WTC11 (cell line): ENCODE measurements around the gene TRIM51. TPM values are rescaled to one million over a fixed set of nuclear protein-coding genes. Genes with fewer than 3 reads are reported as not detected.

Source experiments
- ATAC-seq: fragments of 200-7000 bp; cut with Tn5 transposase; 2 replicates; pipeline ENCODE4 v1.10.0; 2021; ENCODE audit warnings: mild to moderate bottlenecking, moderate library complexity
- CTCF ChIA-PET: fragments of 300-600 bp; sonication (Branson Sonifier 250); formaldehyde crosslinking; loops from one replicate; lab custom pipeline; 2021; ENCODE audit warnings: antibody characterized with exemption; lab: Charles Lee
- POLR2A ChIA-PET: fragments of 350-600 bp; sonication (Branson Sonifier 250); formaldehyde crosslinking; loops from one replicate; lab custom pipeline; 2021; ENCODE audit warnings: antibody characterized with exemption; lab: Charles Lee
- DNase-seq: peaks from one replicate; pipeline ENCODE4 v3.0.0; 2021; ENCODE audit warnings: low spot score
- H3K27ac Mint-ChIP-seq: 2 replicates; pipeline ENCODE4 v1.8.0; 2021; ENCODE audit warnings: mixed read lengths
- H3K27me3 Mint-ChIP-seq: 2 replicates; pipeline ENCODE4 v1.8.0; 2021; ENCODE audit warnings: low read depth, mild to moderate bottlenecking, moderate library complexity, mixed read lengths
- H3K36me3 Mint-ChIP-seq: 2 replicates; pipeline ENCODE4 v1.8.0; 2021; ENCODE audit warnings: mixed read lengths
- H3K4me1 Mint-ChIP-seq: 2 replicates; pipeline ENCODE4 v1.8.0; 2022; ENCODE audit warnings: mixed read lengths
- H3K4me3 Mint-ChIP-seq: 2 replicates; pipeline ENCODE4 v1.8.0; 2021; ENCODE audit warnings: mild to moderate bottlenecking, moderate library complexity, mixed read lengths
- H3K9me3 Mint-ChIP-seq: 2 replicates; pipeline ENCODE4 v1.8.0; 2021; ENCODE audit warnings: mixed read lengths
- AR ChIP-seq: fragments of 250-450 bp; sonication (Bioruptor Pico); IDR thresholded peaks from 2 replicates; pipeline ENCODE4 v1.9.0; 2021; ENCODE audit warnings: mild to moderate bottlenecking
- ARID4B ChIP-seq: sonication (generic); formaldehyde crosslinking; IDR thresholded peaks from 2 replicates; pipeline ENCODE4 v1.8.0; 2023; ENCODE audit warnings: missing genetic modification reagents, mild to moderate bottlenecking, borderline replicate concordance
- ATF2 ChIP-seq: sonication (generic); formaldehyde crosslinking; IDR thresholded peaks from 2 replicates; pipeline ENCODE4 v1.8.1; 2022; ENCODE audit warnings: low read depth, missing genetic modification reagents, borderline replicate concordance
- CTCF ChIP-seq: fragments of 200-600 bp; IDR thresholded peaks from 2 replicates; pipeline ENCODE4 v1.8.0; 2022; ENCODE audit warnings: antibody characterized with exemption
- ERG ChIP-seq: fragments of 250-450 bp; sonication (Bioruptor Pico); IDR thresholded peaks from 2 replicates; pipeline ENCODE4 v1.8.0; 2021; ENCODE audit warnings: mild to moderate bottlenecking
- MAX ChIP-seq: sonication (generic); formaldehyde crosslinking; IDR thresholded peaks from 2 replicates; pipeline ENCODE4 v1.8.0; 2022; ENCODE audit warnings: mild to moderate bottlenecking, missing genetic modification reagents
- NFE2L1 ChIP-seq: sonication (generic); formaldehyde crosslinking; IDR thresholded peaks from 2 replicates; pipeline ENCODE4 v1.8.1; 2023; ENCODE audit warnings: missing genetic modification reagents
- NR2C2 ChIP-seq: sonication (generic); formaldehyde crosslinking; IDR thresholded peaks from 2 replicates; pipeline ENCODE4 v1.8.0; 2022; ENCODE audit warnings: mild to moderate bottlenecking, missing genetic modification reagents
- PRRX2 ChIP-seq: fragments of 250-450 bp; sonication (Bioruptor Pico); IDR thresholded peaks from 2 replicates; pipeline ENCODE4 v1.8.0; 2021; ENCODE audit warnings: mild to moderate bottlenecking
- RELA ChIP-seq: sonication (generic); formaldehyde crosslinking; IDR thresholded peaks from 2 replicates; pipeline ENCODE4 v1.8.1; 2022; ENCODE audit warnings: missing genetic modification reagents, mild to moderate bottlenecking, borderline replicate concordance
- SP1 ChIP-seq: sonication (generic); formaldehyde crosslinking; conservative IDR thresholded peaks from 2 replicates; pipeline ENCODE4 v1.8.1; 2022; ENCODE audit warnings: missing genetic modification reagents
- STAT6 ChIP-seq: sonication (generic); formaldehyde crosslinking; conservative IDR thresholded peaks from 2 replicates; pipeline ENCODE4 v1.8.1; 2023; ENCODE audit warnings: mild to moderate bottlenecking, low read depth, missing genetic modification reagents, moderate library complexity
- TCF7 ChIP-seq: sonication (generic); formaldehyde crosslinking; IDR thresholded peaks from 2 replicates; pipeline ENCODE4 v1.8.0; 2022; ENCODE audit warnings: mild to moderate bottlenecking, low read depth, missing genetic modification reagents, moderate library complexity
- USF2 ChIP-seq: sonication (generic); formaldehyde crosslinking; IDR thresholded peaks from 2 replicates; pipeline ENCODE4 v1.8.1; 2023; ENCODE audit warnings: mild to moderate bottlenecking, missing genetic modification reagents, moderate library complexity
- ZBTB21 ChIP-seq: sonication (generic); formaldehyde crosslinking; IDR thresholded peaks from 2 replicates; pipeline ENCODE4 v1.8.1; 2023; ENCODE audit warnings: mild to moderate bottlenecking, missing genetic modification reagents, borderline replicate concordance
- ZMAT4 ChIP-seq: fragments of 250-450 bp; sonication (Bioruptor Pico); IDR thresholded peaks from 2 replicates; pipeline ENCODE4 v1.9.0; 2021; ENCODE audit warnings: mild to moderate bottlenecking
- ZNF121 ChIP-seq: sonication (generic); formaldehyde crosslinking; IDR thresholded peaks from 2 replicates; pipeline ENCODE4 v1.8.0; 2023; ENCODE audit warnings: missing genetic modification reagents
- ZNF396 ChIP-seq: fragments of 250-450 bp; sonication (Bioruptor Pico); IDR thresholded peaks from 2 replicates; pipeline ENCODE4 v1.8.0; 2021; ENCODE audit warnings: mild to moderate bottlenecking, moderate library complexity, borderline replicate concordance
- ZNF671 ChIP-seq: fragments of 250-450 bp; sonication (Bioruptor Pico); IDR thresholded peaks from 2 replicates; pipeline ENCODE4 v1.8.0; 2021; ENCODE audit warnings: mild to moderate bottlenecking
- total RNA-seq: library from RNA; stranded (reverse); gene quantifications from 3 replicates; pipeline ENCODE4 v1.2.3, GENCODE V29; 2021

The TRIM51 gene
- total RNA-seq, 1 experiment from 2014 or later, result not detected

GRCh38 chr11:55852141-55852540, 31.0 kb upstream of the TRIM51 start:
- no peaks in the 10 kb centered on the region for H3K4me1 Mint-ChIP-seq
- no peak for DNase-seq

More at GRCh38 chr11:55852141-55852540, 31.0 kb upstream of the TRIM51 start:
- ChIA-PET POLR2A (no interaction called here), CTCF (no interaction called here)
- Mint-ChIP-seq H3K27ac (no peak overlapping the region), H3K36me3 (peaks cover 53% of the 10 kb centered on the region), H3K9me3 (peaks cover 81% of the 10 kb centered on the region), H3K4me3 (no peak overlapping the region), H3K27me3 (peaks cover 7% of the 10 kb centered on the region)
- TF ChIP-seq SP1 (CRISPR knock-in tag) (no peak), ZNF121 (CRISPR knock-in tag) (no peak), AR (no peak), STAT6 (no peak), MAX (no peak), ZNF396 (CRISPR knock-in tag) (no peak), ZNF671 (CRISPR knock-in tag) (no peak), USF2 (CRISPR knock-in tag) (no peak), ERG (CRISPR knock-in tag) (no peak), CTCF (no peak), ARID4B (no peak), NR2C2 (CRISPR knock-in tag) (no peak), ZBTB21 (CRISPR knock-in tag) (no peak), PRRX2 (CRISPR knock-in tag) (no peak), ZMAT4 (CRISPR knock-in tag) (no peak), NFE2L1 (CRISPR knock-in tag) (no peak), ATF2 (CRISPR knock-in tag) (no peak), TCF7 (CRISPR knock-in tag) (no peak), RELA (CRISPR knock-in tag) (no peak)
- no peak for ATAC-seq
